Stimulated activated CD4-positive, alpha-beta T cell treated with anti-CD3 and anti-CD28 coated beads, Interleukin-1b, Interleukin-23, amount 100 ng/mL, for 4 hours (primary cell): ENCODE data around the gene CAPN5.

Experiments used
- DNase-seq, 2 donors: peaks; one replicate each; pipeline ENCODE4 v3.0.0-alpha.2; 2020; ENCODE audit warnings: low read depth in 2 of 2

CAPN5 gene

DNA sequence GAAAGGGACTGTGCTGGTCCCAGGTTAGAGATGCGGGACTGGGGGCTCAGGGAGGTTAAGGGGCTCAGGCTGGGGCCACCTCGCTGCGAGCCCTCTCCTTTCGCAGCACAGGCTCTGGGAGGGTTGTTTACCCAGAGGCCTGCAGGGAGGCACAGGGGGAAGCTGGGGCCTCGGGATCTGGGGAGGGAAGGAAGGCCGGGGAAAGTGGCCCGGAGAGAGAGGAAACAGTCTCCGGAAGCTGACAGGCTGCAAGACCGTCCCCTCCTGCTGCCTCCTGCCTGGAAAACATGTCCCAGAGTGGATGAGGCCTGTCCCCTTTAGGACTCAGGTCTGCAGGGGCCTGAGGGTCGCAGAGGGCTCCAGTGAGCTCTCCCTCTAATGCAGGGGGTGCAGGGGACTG is 106.7 kb downstream of the CAPN5 start:
- DNase-seq, result no peak

DNA sequence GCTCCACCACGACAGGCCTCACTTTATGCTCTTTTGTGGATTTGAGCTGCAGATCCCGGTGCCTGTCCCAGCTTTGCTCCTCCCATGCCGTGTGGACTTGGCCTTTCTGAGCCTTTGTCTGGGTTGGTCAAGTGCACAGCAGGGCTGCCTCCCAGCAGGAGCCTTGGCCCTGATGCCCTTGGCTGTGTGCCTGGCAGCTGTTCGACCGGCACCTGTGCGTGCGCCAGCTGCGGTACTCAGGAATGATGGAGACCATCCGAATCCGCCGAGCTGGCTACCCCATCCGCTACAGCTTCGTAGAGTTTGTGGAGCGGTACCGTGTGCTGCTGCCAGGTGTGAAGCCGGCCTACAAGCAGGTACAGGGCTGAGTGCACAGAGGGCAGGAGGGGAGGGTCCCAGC is 107.8 kb downstream of the CAPN5 start:
- no peak for DNase-seq

- no peak for DNase-seq
Observed at GRCh38 chr11:77175021-77175842, 108.5 kb downstream of the CAPN5 start.
